Iris pigment epithelial cell (primary cell): ENCODE data around the gene ATL2.

Experiments
- DNase-seq: peaks from one replicate; pipeline ENCODE4 v3.0.0-alpha.2; 2011; ENCODE audit warnings: low read depth

Gene ATL2

DNA sequence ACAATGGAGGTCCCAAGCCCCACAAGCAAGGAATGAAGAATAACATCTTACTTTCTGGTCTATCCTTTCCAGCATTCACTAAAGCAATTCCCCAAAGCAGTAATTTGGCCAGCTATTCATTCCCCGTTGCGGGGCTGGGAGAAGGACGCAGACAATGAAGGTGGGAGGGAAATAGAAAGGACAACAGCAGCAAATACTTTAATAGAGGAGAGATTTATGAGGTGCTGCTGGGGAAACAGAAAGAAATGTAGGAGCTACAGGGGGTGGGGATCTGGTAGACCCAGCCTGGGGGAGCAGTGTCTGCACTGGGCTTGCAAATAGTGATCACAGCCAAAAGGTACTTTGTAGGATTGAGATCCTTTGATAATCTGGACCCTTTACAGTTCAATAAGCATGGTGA, 13.9 kb upstream of the ATL2 start:
- no peak for DNase-seq

DNA sequence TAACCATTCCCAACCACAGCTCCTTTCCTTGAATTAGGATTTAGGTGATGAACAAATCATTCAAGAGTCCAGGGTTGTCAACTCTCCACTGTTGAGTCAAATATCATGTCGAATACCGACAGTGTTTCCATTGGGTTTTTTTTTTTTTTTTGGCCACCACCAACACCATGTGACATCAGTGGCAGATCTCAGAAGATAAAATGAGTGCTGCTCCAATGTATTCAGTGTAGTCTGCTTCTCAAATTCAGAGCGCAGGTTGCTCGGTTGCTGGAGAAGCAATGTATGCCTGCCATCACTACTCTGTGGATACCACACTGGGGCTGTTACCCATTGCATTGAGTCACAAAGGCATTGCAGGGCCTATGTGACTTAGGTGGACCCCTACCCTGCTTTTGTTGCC, 10.8 kb upstream of the ATL2 start:
- no peak for DNase-seq

DNA sequence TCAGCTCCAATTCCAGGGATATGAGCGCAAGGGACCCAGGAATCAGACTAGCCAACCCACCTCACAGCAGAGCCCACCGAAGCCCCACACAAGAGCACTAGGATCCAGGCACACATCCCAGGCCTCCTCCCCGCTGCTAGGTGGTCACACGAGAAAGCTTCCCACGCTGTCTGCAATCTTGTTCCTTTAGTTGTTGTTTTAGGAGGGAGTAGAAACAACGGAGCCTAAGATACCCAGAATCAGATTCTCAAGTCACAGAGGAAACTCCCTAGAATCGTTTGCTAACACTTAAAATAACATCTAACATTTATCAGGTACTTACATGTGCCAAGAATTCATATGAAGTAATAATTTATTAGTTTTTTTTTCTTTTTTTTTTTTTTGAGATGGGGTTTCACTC, 9.7 kb upstream of the ATL2 start:
- no peak for DNase-seq

DNA sequence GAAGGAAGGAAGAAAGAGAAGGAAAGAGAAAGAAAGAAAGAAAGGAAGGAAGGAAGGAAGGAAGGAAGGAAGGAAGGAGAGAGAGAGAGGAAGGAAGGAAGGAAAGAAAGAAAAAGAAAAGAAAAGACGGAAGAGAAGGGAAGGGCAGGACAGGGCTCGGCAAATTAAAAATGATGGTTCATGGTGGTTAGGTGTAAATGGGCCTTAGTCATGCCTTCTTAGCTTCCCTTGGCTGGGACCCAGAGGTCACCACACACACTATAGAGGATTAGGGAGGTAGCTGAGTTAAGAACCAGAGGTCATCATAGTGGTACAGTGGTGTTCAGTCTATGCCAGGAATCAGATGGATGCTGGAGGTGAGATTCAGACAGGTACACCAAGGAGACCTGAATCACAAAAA, 9.3 kb upstream of the ATL2 start:
- no peak for DNase-seq

DNA sequence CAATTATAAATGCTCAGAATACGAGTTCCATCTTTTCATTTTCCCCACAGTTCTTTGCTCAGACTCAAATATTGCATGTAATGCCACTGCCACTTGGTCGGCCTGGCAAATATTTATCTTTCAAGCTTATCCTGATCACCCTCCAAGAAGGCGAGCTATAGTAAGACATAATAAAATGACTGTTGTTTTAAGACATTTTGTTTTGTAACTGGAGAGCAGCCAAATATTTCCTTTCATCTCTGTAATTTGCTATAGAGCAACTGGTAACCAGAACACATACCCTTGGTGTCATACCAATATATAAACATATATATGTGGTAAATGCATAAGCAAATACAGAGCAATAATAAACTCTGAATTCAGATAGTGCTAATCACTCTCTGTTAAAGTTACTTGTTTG, 7.3 kb upstream of the ATL2 start:
- DNase-seq: no peak

DNA sequence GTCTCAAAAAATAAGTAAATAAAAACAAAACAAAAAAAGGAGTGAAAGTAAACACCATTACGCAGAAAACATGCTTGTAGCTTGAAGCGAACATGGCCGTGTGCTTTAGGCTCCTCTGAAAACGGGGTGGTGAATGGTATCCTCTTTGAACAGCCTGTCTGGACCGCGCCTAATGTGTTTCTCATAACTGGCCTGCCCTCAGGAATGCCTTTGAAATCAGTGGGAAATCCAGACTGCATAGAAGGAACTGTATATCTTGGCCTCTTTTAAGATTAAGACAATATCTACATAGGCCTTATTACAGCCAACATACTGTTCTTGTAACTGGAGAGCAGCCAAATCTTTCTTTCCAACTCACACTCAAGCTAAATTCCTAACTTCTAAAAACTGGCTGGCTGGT, 6.7 kb upstream of the ATL2 start:
- peak; percentile 45 for DNase-seq

DNA sequence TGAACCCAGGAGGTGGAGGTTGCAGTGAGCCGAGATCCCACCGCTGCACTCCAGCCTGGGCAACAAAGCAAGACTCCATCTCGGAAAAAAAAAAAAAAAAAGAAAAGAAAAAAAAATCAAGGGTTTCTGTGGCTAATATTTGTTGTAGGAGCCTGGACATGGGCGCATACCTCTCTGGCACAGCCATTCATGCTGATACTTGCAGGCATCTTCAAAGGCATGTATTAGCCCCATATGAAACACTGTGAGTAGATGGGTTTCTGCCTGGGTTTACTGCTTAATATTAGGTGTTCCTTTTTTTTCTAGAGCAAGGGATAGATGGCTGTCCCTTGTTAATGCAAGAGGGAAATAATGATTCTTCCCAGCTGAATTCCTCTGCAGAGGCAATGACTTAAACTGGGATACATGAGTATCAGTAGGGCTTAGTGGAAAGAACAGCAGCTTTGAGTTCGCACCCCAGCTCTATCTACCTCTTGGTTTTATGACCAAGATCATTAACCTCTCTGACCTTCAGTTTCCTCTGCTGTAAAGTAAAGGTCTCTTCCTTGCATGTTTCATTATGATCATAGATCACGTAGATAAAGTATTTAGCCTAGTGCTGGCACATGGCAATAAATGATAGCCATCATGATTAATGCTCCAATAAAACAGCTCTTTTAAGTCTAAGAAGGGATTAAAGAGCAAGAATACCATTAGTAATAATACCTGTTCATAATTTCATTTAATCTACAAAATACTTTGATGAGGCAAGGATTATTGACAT, 4.5 kb upstream of the ATL2 start:
- no peak for DNase-seq

DNA sequence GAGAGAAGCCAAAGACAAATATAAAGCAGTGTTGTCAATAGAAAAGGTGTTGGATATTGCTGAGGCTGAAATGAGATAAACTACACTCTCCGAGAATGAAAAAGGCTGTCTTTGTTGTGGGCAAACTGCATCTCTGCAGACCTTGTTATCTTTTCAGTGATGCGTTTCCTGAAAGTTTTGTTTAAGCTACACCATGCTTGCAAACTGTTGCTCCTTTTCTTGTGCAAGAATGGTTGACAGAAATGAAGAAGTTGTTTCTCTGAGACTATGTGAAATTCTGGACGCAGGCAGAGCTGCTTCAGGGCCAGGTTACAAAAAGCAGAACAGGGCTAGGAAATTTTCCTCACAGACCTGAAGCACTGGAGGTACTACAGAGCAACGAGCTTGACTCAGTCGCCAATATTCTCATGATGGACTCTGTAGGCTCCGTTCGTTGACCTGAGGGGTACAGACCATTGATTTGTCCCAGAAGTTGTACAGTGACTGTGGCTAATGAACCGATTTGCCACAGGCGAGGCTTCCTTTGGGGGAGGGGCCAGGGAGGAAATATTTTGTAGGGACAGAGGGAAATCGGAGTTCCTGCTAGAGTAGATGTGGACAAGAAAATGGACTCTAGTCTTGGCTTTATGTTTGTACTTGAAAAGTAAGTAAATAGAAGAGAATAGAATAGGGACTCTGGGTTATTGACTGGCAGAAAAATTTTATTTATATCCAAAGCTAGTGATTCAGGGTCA, 3.5 kb upstream of the ATL2 start:
- DNase-seq: no peak

DNA sequence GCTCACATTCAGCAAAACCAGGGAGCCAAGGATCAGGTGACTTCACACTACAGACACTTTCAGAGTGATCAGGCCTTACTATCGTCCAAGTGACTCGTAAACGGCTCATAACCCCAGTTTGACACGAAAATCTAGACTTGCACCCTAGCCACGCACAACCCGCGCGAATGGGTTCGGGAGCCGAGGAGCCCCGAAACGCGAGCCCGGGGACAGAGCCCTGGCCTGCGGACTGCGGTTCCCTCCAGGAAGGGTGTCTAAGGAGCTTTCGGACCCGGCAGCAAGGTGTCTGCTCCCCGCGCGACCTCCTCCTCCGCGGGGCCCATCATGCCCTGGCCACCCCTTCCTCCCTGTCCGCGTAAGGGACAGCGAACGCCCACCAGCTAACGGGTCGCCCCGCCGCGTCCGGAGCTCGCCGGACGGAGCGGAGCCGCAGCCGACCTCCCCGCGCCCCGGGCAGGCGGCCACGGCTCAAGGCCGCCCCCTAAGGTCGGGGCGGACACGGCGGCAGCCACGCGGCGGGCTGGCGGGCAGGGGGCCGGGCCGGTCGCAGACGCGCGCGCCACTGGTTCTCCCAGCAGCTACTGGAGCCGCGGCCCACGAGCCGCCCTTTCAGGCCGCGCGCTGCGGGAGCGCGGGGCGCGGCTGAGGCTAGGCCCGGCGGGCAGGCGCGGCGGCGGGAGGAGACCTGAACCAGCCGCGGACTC, 575 bp downstream of the ATL2 start:
- peak; percentile 78 for DNase-seq

DNA sequence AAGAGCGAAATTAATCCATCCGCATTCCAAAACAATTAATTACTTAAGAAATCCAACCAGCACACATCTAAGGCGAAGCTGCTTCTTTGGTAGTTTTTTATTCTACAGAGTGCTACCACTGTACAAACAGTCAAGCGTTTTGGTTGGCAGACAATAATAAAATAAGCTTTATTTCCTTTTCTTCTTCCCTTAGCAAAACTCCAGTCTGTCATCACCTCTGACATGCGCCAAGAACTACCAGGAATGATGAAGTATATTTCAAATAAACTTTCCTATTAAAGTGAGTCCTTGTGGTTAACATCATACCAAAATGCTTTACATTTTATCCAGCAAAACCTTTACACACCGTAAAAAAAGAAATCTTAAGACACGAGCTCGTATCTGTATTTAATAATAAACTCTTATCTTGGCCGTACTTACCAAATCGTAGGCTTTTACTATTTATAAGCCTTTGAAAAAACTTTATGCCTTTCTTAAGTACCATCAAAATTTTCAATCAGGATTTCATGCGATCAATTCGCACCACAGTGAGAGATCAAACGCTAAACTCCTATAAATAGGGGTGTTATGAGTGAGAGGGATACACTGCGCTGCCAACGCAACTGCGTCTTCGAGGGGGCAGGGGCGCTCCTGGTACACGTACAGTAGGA, 1.3 kb downstream of the ATL2 start:
- peak; percentile 59 for DNase-seq

DNA sequence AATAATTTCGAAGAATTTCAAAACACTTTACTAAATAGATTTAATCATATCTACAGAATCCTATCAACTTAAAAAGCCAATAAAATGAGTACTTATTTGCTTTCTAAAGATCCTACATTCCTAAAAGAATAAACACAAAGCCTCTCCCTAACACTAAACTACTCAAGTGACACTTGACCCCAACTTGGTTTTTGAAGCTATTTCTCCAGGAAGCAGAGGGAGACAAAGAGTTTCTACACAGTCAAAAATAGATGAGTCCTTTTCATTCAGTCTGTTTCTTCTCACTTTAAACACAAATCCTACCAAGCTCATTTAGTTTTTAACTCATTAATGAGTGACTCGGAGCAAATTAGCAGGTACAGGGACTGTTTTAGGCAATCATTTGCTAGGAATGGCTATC, 2.1 kb downstream of the ATL2 start:
- DNase-seq: no peak

DNA sequence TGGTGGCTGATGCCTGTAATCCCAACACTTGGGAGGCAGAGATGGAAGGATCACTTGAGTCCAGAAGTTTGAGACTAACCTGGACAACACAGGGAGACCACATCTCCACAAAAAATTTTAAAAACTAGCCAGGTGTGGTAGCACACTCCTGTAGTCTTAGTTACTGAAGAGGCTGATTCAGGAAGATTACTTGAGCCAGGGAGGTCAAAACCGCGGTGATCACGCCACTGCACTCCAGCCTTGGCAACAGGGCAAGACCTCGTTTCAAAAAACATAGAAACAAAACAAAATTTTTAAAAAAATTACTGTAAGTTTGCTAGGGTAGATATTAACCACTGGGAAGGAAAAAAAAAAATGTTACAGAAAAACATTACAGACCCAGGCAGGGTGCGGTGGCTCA, 5.8 kb downstream of the ATL2 start:
- DNase-seq: no peak

DNA sequence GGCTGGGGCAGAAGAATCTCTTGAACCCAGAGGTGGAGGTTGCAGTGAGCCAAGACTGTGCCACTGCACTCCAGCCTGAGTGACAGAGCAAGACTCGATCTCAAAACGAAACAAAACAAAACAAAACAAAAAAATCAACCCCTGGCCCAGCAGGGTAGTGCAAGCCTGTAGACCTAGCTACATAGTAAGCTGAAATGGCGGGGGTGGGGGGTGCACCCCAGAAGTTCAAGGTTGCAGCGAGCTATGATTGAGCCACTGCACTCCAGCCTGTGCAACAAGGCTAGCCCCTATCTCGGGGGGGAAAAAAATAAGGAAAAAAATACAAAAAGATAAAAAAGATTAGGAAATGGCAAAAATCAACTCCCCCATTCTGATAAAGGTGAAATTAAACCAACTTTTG, 6.4 kb downstream of the ATL2 start:
- no peak for DNase-seq

DNA sequence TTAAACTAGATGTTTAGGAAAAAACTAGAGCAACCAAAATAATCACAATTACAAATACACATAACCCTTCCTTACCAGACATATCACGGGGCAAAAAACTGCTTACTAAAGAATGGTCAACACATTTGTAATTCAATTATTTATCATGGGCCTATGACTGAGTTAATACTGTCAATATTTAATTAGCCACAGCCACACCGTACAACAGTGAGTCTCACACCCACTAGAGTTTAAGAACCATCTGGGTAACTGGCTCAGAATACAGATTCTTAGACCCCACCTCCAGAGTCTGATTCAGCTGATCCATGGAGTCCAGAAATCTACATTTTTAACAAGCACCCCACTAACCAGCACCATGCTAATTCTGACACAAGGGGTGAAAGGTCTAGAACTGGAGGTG, 14.8 kb downstream of the ATL2 start:
- no peak for DNase-seq

DNA sequence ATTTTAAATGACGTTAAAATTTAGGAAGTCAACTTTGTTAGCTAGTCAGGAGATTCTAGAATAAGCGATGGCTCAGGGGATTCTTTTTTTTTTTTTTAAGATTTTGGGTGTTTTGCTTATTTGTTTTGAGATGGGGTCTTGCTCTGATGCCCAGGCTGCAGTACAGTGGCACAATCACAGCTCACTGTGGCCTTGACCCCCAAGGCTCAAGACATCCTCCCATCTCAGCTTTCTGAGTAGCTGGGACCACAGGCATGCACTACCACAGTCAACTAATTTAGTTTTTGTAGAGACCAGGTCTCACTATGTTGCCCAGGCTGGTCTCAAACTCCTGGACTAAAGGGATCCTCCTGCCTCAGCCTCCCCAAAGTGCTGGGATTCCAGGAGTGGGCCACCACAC, 16.9 kb downstream of the ATL2 start:
- no peak for DNase-seq

DNA sequence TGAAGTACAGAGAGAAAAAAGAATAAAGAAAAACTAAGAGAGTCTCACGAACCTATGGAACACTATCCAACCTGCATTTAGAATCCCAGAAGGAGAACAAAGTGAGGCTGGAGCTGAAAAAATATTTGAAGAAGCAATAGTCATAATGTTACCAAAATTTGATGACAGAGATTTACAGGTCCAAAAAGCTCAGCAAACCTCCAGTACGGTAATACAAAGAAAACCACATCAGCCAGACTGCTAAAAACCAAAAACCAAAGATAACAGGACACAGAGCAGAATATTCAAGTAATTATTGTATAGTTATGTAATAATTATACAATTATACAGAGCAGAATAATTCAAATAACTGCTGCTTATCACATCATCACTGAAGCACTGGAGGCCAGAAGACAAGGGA, 23.7 kb downstream of the ATL2 start:
- no peak for DNase-seq

DNA sequence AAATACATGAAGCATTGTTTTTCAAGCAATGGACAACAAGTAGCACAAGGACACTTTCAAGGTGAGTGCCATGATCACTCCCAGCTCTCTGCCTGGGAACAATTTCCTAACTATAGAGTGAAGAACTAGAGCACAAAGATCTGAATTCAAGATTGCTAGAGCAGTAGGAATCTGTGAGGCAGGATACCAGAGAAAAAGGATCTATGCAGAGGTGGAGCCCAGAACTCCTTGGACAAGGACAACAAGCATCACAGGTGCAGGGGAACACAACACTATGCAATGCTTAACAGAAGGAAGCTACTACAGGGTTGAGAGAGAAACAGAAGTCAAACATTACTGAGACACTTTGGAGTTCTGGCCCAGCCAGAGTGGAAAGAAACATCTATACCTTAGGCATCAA, 24.7 kb downstream of the ATL2 start:
- no peak for DNase-seq

DNA sequence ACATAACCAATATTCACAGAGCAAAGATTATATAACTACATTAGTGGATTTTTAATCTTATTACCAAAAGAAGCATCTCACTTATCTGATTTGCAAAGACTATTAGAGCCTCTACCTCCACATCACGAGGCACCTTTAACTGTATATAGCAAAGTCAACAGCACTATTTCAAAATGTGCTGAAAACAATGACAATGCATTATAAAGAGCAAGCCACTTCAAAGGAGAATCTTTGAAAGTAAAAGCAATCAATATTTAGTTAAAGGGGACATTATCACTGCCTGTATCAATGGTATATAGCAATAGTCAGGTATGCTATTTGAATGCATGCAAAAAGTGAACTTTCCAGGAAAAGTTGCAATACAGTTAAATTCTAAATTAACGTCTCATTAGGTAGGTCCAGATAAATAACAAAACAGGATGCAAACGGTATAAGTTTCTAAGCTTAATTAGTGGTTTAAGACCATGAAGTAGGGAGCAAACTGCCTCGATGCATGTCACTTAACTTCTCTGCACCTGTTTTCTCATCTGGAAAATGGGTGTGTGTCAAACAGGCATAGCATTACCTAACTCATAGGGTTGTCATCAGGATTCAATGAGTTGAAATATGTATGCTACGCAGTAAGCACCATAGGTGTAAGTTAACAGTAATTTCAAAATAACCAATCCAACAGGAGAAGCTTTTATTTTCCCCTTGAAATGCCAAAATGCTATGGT, 31.6 kb downstream of the ATL2 start:
- no peak for DNase-seq

DNA sequence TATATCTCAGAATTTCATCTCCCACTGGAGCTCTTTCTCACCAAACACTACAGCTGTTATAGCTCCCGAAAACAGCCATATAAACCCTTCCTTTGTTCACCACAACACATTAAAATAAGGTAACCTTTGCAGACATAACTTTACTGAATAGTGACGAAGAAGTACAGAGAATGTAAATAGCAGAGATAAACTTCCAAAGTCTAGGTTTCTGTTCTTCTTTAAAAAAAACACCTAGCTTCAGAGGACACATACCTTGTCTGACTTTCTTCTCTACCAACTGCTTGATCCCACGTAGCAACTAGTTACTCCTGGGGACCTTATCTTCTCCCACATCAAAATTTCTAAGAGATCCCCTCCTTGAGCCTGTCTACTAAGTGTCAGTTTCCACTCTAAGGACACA, 32.3 kb downstream of the ATL2 start:
- no peak for DNase-seq

DNA sequence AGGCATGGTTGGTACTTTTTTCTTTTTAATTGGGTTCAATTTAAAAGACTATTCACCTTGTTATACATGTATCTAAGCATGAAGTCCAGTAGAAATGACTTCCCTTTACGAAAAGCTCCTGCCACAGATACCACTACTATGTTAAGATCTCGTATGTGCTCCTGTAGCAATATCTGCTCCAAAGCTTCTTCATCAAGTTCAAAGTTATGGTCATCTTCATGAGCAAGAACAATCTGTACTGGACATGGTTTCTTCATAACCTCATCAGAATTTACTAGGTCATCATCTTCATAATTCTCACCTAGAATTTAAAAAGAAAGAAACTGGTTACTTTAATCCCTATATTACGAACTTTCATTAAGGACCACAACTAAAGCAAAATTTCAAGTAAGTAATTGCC, 33.9 kb downstream of the ATL2 start:
- DNase-seq: no peak

DNA sequence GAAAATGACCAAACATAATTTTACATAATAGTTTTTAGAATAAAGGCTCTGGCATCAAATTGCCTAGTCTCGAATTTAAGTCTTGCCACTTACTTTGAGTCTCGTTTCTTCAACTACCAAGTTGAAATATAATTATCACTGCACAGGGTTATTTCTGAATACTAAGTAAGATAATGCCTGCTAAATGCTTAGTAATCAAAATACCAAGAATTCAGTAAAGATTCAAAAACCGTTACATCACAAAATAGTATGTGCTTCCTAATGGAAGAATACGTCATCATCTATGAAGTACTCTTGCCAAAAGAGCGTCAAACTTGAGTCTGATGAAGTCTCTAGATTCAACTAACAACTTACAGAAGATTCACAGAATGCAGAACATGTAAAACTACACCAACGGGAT, 40.5 kb downstream of the ATL2 start:
- no peak for DNase-seq

DNA sequence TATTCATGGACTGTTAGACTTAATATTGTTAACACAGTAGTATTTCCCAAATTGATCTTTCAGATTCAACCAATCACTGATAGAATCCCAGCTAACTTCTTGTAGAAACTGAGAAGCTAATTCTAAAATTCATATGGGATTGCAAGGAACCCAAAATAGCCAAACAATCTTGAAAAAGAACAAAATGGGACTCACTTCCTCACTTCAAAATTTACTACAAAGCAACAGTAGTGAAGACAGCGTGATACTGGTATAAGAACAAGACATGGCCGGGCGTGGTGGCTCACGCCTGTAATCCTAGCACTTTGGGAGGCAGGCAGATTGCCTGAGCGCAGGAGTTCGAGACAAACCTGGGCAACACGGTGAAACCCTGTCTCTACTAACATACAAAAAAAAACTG, 46.3 kb downstream of the ATL2 start:
- DNase-seq: no peak
